ENCODE results near the gene AP1B1. TPM values are rescaled to one million over a fixed set of nuclear protein-coding genes. Genes with fewer than 3 reads are reported as not detected.

The AP1B1 gene
- polyA plus RNA-seq, 12 donors = 20.6 to 35.7 (median 24.2) TPM; not detected in 1

- DNase-seq = no peak
Measured at GRCh38 chr22:29334696-29335344, 53.5 kb downstream of the AP1B1 start.

- no peak for DNase-seq
Measured at GRCh38 chr22:29334148-29334547, 54.2 kb downstream of the AP1B1 start.

GRCh38 chr22:29332886-29333496 lies 55.4 kb downstream of the AP1B1 start:
- no peak for DNase-seq

GRCh38 chr22:29331658-29332300 lies 56.6 kb downstream of the AP1B1 start:
- DNase-seq = no peak

- no peak for DNase-seq
Measured at GRCh38 chr22:29331213-29331612, 57.2 kb downstream of the AP1B1 start.

- no peak for DNase-seq
Measured at GRCh38 chr22:29330753-29331152, 57.6 kb downstream of the AP1B1 start.

- DNase-seq = no peak
Measured at GRCh38 chr22:29330291-29330690, 58.1 kb downstream of the AP1B1 start.

- DNase-seq = no peak
Measured at GRCh38 chr22:29329581-29329980, 58.8 kb downstream of the AP1B1 start.

GRCh38 chr22:29328566-29329500 lies 59.5 kb downstream of the AP1B1 start:
- no peak for DNase-seq

GRCh38 chr22:29328055-29328454 lies 60.3 kb downstream of the AP1B1 start:
- DNase-seq = no peak

- DNase-seq = no peak
Measured at GRCh38 chr22:29327089-29327764, 61.1 kb downstream of the AP1B1 start.

GRCh38 chr22:29326481-29326880 lies 61.9 kb downstream of the AP1B1 start:
- no peak for DNase-seq

- DNase-seq = no peak
Measured at GRCh38 chr22:29325785-29326315, 62.5 kb downstream of the AP1B1 start.

- no peak for DNase-seq
Measured at GRCh38 chr22:29325356-29325755, 63.0 kb downstream of the AP1B1 start.

GRCh38 chr22:29323641-29324040 lies 64.7 kb downstream of the AP1B1 start:
- no peak for DNase-seq

GRCh38 chr22:29320546-29320945 lies 67.8 kb downstream of the AP1B1 start:
- no peak for DNase-seq

- DNase-seq = no peak
Measured at GRCh38 chr22:29319072-29319471, 69.3 kb downstream of the AP1B1 start.

GRCh38 chr22:29317827-29318454 lies 70.4 kb downstream of the AP1B1 start:
- DNase-seq = no peak

- no peak for DNase-seq
Measured at GRCh38 chr22:29316141-29316828, 72.1 kb downstream of the AP1B1 start.
